Karpas-422 (cell line): ENCODE measurements around the gene ACR. TPM values are rescaled to one million over a fixed set of nuclear protein-coding genes. Genes with fewer than 3 reads are reported as not detected.

ENCODE experiments used
- DNase-seq: peaks from one replicate; pipeline ENCODE4 v3.0.0-alpha.2; 2015
- H2AFZ ChIP-seq: fragments of 200-600 bp; sonication (generic); 2 replicates; pipeline ENCODE4 v1.6.1; 2014; ENCODE audit warnings: antibody characterized with exemption, low read length, mixed read lengths
- H3K27ac ChIP-seq: fragments of 200-600 bp; sonication (generic); 2 replicates; pipeline ENCODE4 v1.5.1; 2014; ENCODE audit warnings: mild to moderate bottlenecking, low read length, moderate library complexity
- H3K27me3 ChIP-seq: fragments of 200-600 bp; sonication (generic); 2 replicates; pipeline ENCODE4 v1.6.1; 2014; ENCODE audit warnings: low read length, mixed read lengths
- H3K36me3 ChIP-seq: fragments of 200-600 bp; sonication (generic); 2 replicates; pipeline ENCODE4 v1.6.1; 2014; ENCODE audit warnings: low read length, mixed read lengths; ENCODE audit not compliant: insufficient read depth
- H3K4me1 ChIP-seq: fragments of 200-600 bp; sonication (generic); 2 replicates; pipeline ENCODE4 v1.6.1; 2014; ENCODE audit warnings: mild to moderate bottlenecking, low read length, mixed read lengths
- H3K4me2 ChIP-seq: fragments of 200-600 bp; sonication (generic); 2 replicates; pipeline ENCODE4 v1.6.1; 2014; ENCODE audit warnings: low read length, low read depth, mild to moderate bottlenecking; ENCODE audit not compliant: poor library complexity, severe bottlenecking
- H3K4me3 ChIP-seq: fragments of 200-600 bp; sonication (generic); 2 replicates; pipeline ENCODE4 v1.5.1; 2014; ENCODE audit warnings: mild to moderate bottlenecking, antibody characterized with exemption, low read length, mixed read lengths
- H3K79me2 ChIP-seq: fragments of 200-600 bp; sonication (generic); 2 replicates; pipeline ENCODE4 v1.6.1; 2014; ENCODE audit warnings: mild to moderate bottlenecking, low read length, mixed read lengths
- H3K9ac ChIP-seq: fragments of 200-600 bp; sonication (generic); 2 replicates; pipeline ENCODE4 v1.6.0; 2014; ENCODE audit warnings: low read length
- H3K9me2 ChIP-seq: fragments of 200-600 bp; sonication (generic), shearing (Covaris generic); replicated peaks from 2 replicates; pipeline ENCODE4 v1.6.0; 2014; ENCODE audit warnings: mild to moderate bottlenecking, low read length, moderate library complexity; ENCODE audit not compliant: insufficient read depth
- H3K9me3 ChIP-seq: fragments of 300-700, 200-600 bp; sonication (generic); 2 replicates; pipeline ENCODE4 v1.6.1; 2014; ENCODE audit warnings: low read length, mixed read lengths
- H4K20me1 ChIP-seq: fragments of 200-600 bp; sonication (generic); 2 replicates; pipeline ENCODE4 v1.6.1; 2014; ENCODE audit warnings: mild to moderate bottlenecking, antibody characterized with exemption, low read length, low read depth; ENCODE audit not compliant: insufficient read depth
- total RNA-seq: library from RNA; depleted of rRNA; stranded (reverse); fragments of >200 nt; shearing (Covaris generic); gene quantifications from 2 replicates; pipeline ENCODE4 v1.2.3, GENCODE V29; 2014; ENCODE audit warnings: low replicate concordance

Gene ACR
- total RNA-seq, 1 experiment from 2014 or later: not detected

DNA sequence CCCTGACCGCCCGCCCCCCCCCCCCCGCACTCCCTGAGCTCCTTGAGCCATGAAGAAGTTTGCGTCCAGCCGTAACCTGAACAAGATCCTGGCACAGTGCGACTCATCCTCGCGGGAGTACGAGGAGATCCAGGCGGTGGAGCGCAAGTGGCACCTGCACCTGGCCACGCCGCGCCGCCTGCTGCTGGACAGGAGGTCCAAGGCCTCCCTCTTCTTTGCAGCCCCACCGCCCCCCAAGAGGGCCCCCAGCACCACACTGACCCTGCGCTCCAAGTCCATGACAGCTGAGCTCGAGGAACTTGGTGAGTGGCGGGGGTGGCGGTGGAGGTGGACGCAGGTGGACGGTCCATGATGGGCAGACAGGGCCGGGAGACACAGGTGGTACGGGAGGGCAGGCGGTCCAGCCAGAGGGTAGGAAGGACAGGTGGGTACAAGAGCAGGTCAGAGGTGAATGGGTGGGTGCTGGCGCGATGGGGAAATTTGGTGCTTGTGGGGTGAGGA, 32.1 kb upstream of the ACR start:
- Histone ChIP-seq H3K4me2 (no peak overlapping the region), H2AFZ (no peak overlapping the region), H3K9me3 (no peaks in the 10 kb centered on the region), H3K27me3 (no peaks in the 10 kb centered on the region), H3K4me3 (no peak overlapping the region), H3K79me2 (no peaks in the 10 kb centered on the region), H3K27ac (no peak overlapping the region), H4K20me1 (no peaks in the 10 kb centered on the region), H3K4me1 (no peaks in the 10 kb centered on the region), H3K36me3 (no peaks in the 10 kb centered on the region), H3K9ac (no peak overlapping the region), H3K9me2 (no peaks in the 10 kb centered on the region)
- no peak for DNase-seq

DNA sequence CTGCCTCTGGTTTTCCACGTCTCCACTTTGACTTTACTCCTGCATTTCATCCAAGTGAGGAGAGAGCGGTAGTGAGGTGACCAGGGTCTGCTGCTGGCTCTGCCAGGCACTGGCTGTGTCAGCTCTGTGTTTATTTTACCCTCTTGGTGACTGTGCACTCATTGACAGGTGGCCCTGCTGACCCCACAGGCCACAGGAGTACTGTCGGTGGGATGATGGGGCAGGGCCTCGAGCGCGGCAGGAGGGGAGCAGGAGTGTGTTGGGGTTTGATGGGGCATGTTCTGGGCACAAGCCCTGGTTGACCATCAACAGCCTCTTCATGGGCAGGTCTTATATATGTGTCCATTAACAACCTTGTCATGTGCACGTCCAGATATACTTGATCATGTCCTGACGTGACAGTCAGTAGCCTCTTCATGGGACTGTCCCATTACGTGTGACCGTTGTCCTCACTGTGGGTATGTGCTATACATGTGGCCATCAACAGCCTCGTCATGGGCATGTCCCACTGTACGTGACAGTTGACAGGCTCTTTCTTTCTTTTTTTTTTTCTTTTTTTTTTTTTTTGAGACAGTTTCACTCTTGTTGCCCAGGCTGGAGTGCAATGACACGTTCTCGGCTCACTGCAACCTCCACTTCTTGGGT, 31.4 kb upstream of the ACR start:
- no peaks in the 10 kb centered on the region for H3K36me3 ChIP-seq
- H3K9ac ChIP-seq: no peak overlapping the region
- H3K27ac ChIP-seq: no peak overlapping the region
- DNase-seq: no peak
- H3K79me2 ChIP-seq: no peaks in the 10 kb centered on the region
- H3K4me3 ChIP-seq: no peak overlapping the region
- H2AFZ ChIP-seq: no peak overlapping the region
- no peak overlapping the region for H3K4me2 ChIP-seq
- no peaks in the 10 kb centered on the region for H3K27me3 ChIP-seq
- no peaks in the 10 kb centered on the region for H3K9me2 ChIP-seq
- H3K9me3 ChIP-seq: no peaks in the 10 kb centered on the region
- H3K4me1 ChIP-seq: no peaks in the 10 kb centered on the region
- H4K20me1 ChIP-seq: no peaks in the 10 kb centered on the region

DNA sequence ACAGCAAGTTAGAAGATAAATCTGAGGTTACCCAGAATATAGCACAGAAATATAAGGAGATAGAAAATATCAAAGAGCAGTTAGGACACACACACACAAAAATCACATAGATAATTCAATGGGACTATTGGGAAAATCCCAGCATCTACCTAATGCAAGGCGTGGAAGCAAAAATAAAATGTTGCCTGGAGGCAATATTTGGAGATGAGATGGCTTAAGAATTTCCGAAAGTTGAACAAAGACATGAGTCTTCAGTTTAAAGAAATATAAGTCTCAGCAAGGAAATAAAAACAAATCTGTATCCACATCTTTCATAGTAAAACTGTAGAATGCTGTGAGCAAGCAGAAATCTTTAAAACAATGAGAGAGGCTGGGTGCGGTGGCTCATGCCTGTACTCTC, 29.5 kb upstream of the ACR start:
- Histone ChIP-seq H3K4me3 (no peak overlapping the region), H3K79me2 (no peaks in the 10 kb centered on the region), H3K9me2 (no peaks in the 10 kb centered on the region), H3K9ac (no peak overlapping the region), H3K36me3 (no peaks in the 10 kb centered on the region), H3K4me2 (no peak overlapping the region), H3K27me3 (no peaks in the 10 kb centered on the region), H3K9me3 (no peaks in the 10 kb centered on the region), H2AFZ (no peak overlapping the region), H3K27ac (no peak overlapping the region), H3K4me1 (no peaks in the 10 kb centered on the region), H4K20me1 (no peaks in the 10 kb centered on the region)
- no peak for DNase-seq

DNA sequence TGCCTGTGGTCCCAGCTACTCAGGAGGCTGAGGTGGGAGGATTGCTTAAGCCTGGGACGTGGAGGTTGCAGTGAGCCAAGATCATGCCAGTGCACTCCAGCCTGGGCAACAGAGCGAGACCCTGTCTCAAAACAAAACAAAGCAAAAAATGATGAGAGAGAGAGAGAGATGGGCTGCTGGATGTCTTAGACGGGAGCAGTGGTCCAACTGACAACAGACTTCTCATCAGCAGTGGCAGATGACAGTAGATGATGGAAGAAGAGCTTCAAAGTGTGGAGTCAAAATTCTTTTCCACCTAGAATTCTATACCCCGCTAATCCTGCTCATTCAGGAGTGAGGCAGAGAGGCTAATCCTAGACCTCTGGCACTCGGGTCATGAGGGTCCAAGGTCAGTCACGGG, 29.0 kb upstream of the ACR start:
- H4K20me1 ChIP-seq: no peaks in the 10 kb centered on the region
- H3K4me2 ChIP-seq: no peak overlapping the region
- no peaks in the 10 kb centered on the region for H3K4me1 ChIP-seq
- no peak overlapping the region for H3K9ac ChIP-seq
- DNase-seq: no peak
- no peaks in the 10 kb centered on the region for H3K9me2 ChIP-seq
- no peaks in the 10 kb centered on the region for H3K36me3 ChIP-seq
- H3K9me3 ChIP-seq: no peaks in the 10 kb centered on the region
- H3K4me3 ChIP-seq: no peak overlapping the region
- no peaks in the 10 kb centered on the region for H3K79me2 ChIP-seq
- H3K27me3 ChIP-seq: no peaks in the 10 kb centered on the region
- H2AFZ ChIP-seq: no peak overlapping the region
- no peak overlapping the region for H3K27ac ChIP-seq

DNA sequence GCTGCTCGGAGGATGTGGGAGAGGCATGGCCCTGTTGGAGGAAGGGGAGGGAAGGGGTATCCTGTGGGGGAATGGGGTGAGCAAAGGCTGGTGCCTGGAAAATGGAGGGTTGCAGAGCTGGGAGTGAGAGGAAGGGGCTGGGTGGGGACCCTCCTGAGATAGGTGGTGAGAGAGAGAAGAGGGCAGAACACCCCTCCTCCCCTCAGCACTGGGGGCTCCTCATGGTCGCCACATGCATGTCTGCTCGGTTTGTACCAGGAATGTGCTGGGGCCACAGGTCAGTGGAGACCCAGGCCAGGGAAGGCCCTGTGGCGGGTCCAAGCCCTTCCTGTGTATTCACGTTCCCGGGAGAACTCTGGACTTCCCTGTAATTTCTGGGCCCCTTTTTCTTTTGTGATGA, 27.8 kb upstream of the ACR start:
- DNase-seq: no peak
- H3K27me3 ChIP-seq: no peaks in the 10 kb centered on the region
- no peak overlapping the region for H2AFZ ChIP-seq
- no peaks in the 10 kb centered on the region for H3K9me3 ChIP-seq
- H3K9ac ChIP-seq: no peak overlapping the region
- H3K4me1 ChIP-seq: no peaks in the 10 kb centered on the region
- H4K20me1 ChIP-seq: no peaks in the 10 kb centered on the region
- no peak overlapping the region for H3K4me3 ChIP-seq
- H3K36me3 ChIP-seq: no peaks in the 10 kb centered on the region
- H3K4me2 ChIP-seq: no peak overlapping the region
- no peaks in the 10 kb centered on the region for H3K9me2 ChIP-seq
- H3K79me2 ChIP-seq: no peaks in the 10 kb centered on the region
- no peak overlapping the region for H3K27ac ChIP-seq

DNA sequence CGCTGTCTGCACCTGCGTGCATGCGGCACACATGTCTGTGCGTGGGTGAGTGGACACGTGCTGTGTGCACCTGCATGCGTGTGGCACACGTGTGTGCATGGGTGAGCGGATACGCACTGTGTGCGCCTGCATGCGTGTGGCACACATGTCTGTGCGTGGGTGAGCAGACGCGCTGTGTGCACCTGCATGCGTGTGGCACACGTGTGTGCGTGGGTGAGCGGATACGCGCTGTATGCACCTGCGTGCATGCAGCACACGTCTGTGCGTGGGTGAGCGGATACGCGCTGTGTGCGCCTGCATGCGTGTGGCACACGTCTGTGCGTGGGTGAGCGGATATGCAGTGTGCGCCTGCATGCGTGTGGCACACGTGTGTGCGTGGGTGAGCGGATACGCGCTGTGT, 27.1 kb upstream of the ACR start:
- Histone ChIP-seq H3K79me2 (no peaks in the 10 kb centered on the region), H3K27me3 (no peaks in the 10 kb centered on the region), H4K20me1 (no peaks in the 10 kb centered on the region), H3K4me3 (no peak overlapping the region), H3K9me2 (no peaks in the 10 kb centered on the region), H3K4me2 (no peak overlapping the region), H3K36me3 (no peaks in the 10 kb centered on the region), H3K9ac (no peak overlapping the region), H3K4me1 (no peaks in the 10 kb centered on the region), H3K9me3 (no peaks in the 10 kb centered on the region), H3K27ac (no peak overlapping the region), H2AFZ (no peak overlapping the region)
- DNase-seq: no peak

DNA sequence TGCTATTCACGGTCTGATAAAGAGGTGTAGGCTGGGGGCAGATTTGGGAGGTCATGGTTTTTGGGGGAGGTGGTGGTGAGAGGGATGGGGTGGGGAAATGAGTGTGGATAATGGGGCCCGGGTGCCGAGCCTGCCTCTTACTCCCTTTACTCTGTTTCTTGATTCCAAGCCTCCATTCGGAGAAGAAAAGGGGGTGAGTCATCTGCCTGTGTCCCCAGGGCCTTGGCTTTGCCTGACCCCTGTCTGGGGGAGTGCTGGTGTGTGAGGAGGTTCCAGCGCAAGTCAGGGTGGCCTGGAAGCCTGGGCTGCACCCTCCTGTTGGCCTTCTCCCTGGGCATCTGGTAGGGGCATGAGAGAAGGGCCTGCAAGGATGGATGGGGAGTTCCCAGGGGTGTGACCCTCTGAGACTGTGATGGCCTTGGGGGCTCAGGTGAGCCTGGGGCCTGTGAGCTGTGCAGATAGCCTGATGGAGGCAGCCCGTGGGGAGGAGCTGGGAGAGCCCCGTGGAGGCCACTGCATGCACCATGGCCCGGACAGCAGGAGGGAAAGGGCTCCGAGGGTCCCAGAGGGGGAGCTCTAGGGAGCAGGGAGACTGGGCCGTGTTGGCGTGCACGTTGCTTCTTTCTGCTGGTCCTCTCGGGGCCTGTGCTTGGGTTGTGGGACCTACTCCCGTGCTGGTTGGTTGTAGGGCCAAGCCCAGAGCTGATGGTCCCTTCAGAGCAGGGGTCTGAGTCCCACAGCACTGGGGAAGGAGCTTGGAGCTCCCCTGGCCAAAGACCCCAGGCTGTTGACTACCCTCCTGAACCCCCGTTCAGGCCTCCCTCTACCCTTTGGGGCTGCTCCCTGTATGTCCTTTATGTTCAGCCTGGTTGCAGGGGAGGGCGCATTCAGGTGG, 26.3 kb upstream of the ACR start:
- no peak for DNase-seq
- Histone ChIP-seq H3K4me3 (no peak overlapping the region), H3K9ac (no peak overlapping the region), H3K36me3 (no peaks in the 10 kb centered on the region), H2AFZ (no peak overlapping the region), H3K4me1 (no peaks in the 10 kb centered on the region), H3K9me2 (no peaks in the 10 kb centered on the region), H3K79me2 (no peaks in the 10 kb centered on the region), H3K9me3 (no peaks in the 10 kb centered on the region), H3K27ac (no peak overlapping the region), H3K27me3 (no peaks in the 10 kb centered on the region), H4K20me1 (no peaks in the 10 kb centered on the region), H3K4me2 (no peak overlapping the region)

DNA sequence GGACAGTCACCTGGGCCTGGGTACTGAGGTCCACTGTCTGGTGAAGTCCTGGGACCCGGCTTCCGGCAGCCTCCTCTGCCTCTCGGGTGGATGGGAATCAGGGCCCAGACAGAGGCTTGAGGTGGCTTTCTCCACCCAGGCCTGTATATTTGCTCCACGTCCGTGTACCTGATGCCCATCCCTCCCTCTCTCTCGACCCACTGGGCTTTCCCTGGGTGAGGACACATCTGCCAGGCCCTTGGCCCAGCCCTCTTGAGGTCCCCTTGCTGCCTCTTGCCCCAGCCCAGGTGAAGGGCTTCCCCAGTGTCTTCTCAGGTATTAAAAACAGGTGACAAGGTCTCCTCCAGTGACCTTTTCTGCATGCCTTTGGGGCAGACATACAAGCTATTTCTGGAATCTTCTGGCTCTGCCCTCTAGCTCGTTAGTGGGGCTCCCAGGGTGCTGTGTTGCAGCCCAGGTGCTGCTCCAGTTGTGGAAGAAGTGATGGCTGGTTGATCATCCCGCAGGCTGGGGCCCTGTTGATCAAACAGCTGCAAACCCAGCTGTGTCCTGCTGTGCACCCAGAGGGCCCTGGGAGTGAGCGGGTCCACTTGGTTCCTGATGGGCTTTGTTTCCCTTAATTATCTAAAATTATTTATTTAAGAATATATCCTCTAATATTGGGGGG, 25.5 kb upstream of the ACR start:
- no peaks in the 10 kb centered on the region for H3K36me3 ChIP-seq
- H3K79me2 ChIP-seq: no peaks in the 10 kb centered on the region
- H3K9me3 ChIP-seq: no peaks in the 10 kb centered on the region
- no peak for DNase-seq
- no peak overlapping the region for H3K9ac ChIP-seq
- H3K27me3 ChIP-seq: no peaks in the 10 kb centered on the region
- no peaks in the 10 kb centered on the region for H4K20me1 ChIP-seq
- H3K4me3 ChIP-seq: no peak overlapping the region
- H3K27ac ChIP-seq: no peak overlapping the region
- no peaks in the 10 kb centered on the region for H3K9me2 ChIP-seq
- H3K4me1 ChIP-seq: no peaks in the 10 kb centered on the region
- H2AFZ ChIP-seq: no peak overlapping the region
- no peak overlapping the region for H3K4me2 ChIP-seq
